GM12878 (cell line): ENCODE measurements around the gene SPRY4. TPM values are rescaled to one million over a fixed set of nuclear protein-coding genes. Genes with fewer than 3 reads are reported as not detected.

ENCODE experiments used
- ATAC-seq: fragments of 200-7000 bp; cut with Tn5 transposase; 3 replicates; pipeline ENCODE4 v1.9.1; 2020; ENCODE audit warnings: mild to moderate bottlenecking, moderate library complexity
- BruUV-seq: library from RNA; stranded (reverse); fragments of 400-500 nt; replicated peaks from 2 replicates; lab custom pipeline; 2021; lab: Mats Ljungman, UMichigan
- CTCF ChIA-PET: fragments of 300-600 bp; sonication (Branson Sonifier 250); formaldehyde crosslinking; extraction: SDS; loops from one replicate; lab custom pipeline; 2021; ENCODE audit warnings: inconsistent platforms; lab: Yijun Ruan, JAX
- POLR2A ChIA-PET: fragments of 350-600 bp; formaldehyde crosslinking; extraction: SDS; loops from one replicate; lab custom pipeline; 2021; ENCODE audit warnings: inconsistent platforms; lab: Charles Lee
- RAD21 ChIA-PET: fragments of 300-600 bp; sonication (Branson Sonifier 250); formaldehyde crosslinking; loops from one replicate; lab custom pipeline; 2023; ENCODE audit warnings: antibody characterized with exemption; ENCODE audit not compliant: unreplicated experiment; lab: Charles Lee
- SMC1A ChIA-PET: fragments of 300-600 bp; sonication (Branson Sonifier 250); formaldehyde crosslinking; loops from one replicate; lab custom pipeline; 2023; ENCODE audit not compliant: unreplicated experiment, uncharacterized antibody; lab: Charles Lee
- DNase-seq: peaks from one replicate; pipeline ENCODE4 v3.0.0-alpha.2; 2011; ENCODE audit warnings: low read depth, low spot score
- FAIRE-seq: peaks from 3 replicates; lab custom pipeline; 2011; peaks lifted over from hg19 to GRCh38; lab: Jason Lieb, UNC
- H2AFZ ChIP-seq: 2 replicates; pipeline ENCODE4 v1.6.0; 2011; ENCODE audit warnings: low read depth, low read length, control low read depth; ENCODE audit not compliant: control insufficient read depth
- H3K27ac ChIP-seq: 2 replicates; pipeline ENCODE4 v1.5.1; 2011; ENCODE audit warnings: control low read depth; ENCODE audit not compliant: control insufficient read depth, insufficient read depth
- H3K27me3 ChIP-seq, 2 experiments: replicated peaks in 1 of 2; 2 replicates each; pipeline versions ENCODE4 v1.6.0 to v1.6.1; 2011; ENCODE audit warnings: low read length in 1 of 2; ENCODE audit not compliant: control insufficient read depth in 2 of 2, insufficient read depth in 2 of 2
- H3K36me3 ChIP-seq, 2 experiments: 2 replicates each; pipeline ENCODE4 v1.5.1; 2011; ENCODE audit warnings: low read length in 1 of 2; ENCODE audit not compliant: control insufficient read depth in 2 of 2, insufficient read depth in 2 of 2
- H3K4me1 ChIP-seq: 2 replicates; pipeline ENCODE4 v1.6.1; 2011; ENCODE audit warnings: mild to moderate bottlenecking, low read length, moderate library complexity, mixed read lengths; ENCODE audit not compliant: control insufficient read depth, insufficient read depth
- H3K4me2 ChIP-seq: 2 replicates; pipeline ENCODE4 v1.6.0; 2011; ENCODE audit warnings: control low read depth; ENCODE audit not compliant: control insufficient read depth, insufficient read depth
- H3K4me3 ChIP-seq: fragments of 200-600 bp; sonication (generic); 2 replicates; pipeline ENCODE4 v1.5.1; 2016
- H3K79me2 ChIP-seq: 2 replicates; pipeline ENCODE4 v1.6.0; 2011; ENCODE audit warnings: low read length; ENCODE audit not compliant: control insufficient read depth, insufficient read depth
- H3K9ac ChIP-seq: 2 replicates; pipeline ENCODE4 v1.8.0; 2011; ENCODE audit warnings: low read length, control low read depth, mixed read lengths; ENCODE audit not compliant: control insufficient read depth, insufficient read depth
- H3K9me3 ChIP-seq: replicated peaks from 3 replicates; pipeline ENCODE4 v1.5.1; 2011; ENCODE audit warnings: mild to moderate bottlenecking, low read length; ENCODE audit not compliant: control insufficient read depth, insufficient read depth
- H4K20me1 ChIP-seq: 2 replicates; pipeline ENCODE4 v1.6.0; 2011; ENCODE audit not compliant: control insufficient read depth, insufficient read depth
- BRCA1 ChIP-seq: IDR thresholded peaks from 2 replicates; pipeline ENCODE4 v1.6.1; 2011; ENCODE audit warnings: low read depth, low read length, improper control_type of control experiment
- CHD4 ChIP-seq: fragments of 200-600 bp; sonication (generic); IDR thresholded peaks from 2 replicates; pipeline ENCODE4 v1.6.1; 2016; ENCODE audit warnings: mild to moderate bottlenecking
- CUX1 ChIP-seq: IDR thresholded peaks from 2 replicates; pipeline ENCODE4 v1.6.1; 2012; ENCODE audit warnings: improper control_type of control experiment, low read depth, low read length; ENCODE audit not compliant: insufficient replicate concordance
- ETV6 ChIP-seq, 2 experiments: fragments of 450-650 bp in 1 of 2; IDR thresholded peaks in 1 of 2; conservative IDR thresholded peaks in 1 of 2; 2 replicates each; pipeline ENCODE4 v1.6.1; 2014; ENCODE audit warnings: antibody characterized with exemption in 1 of 2, borderline replicate concordance in 1 of 2, low read depth in 1 of 2, mild to moderate bottlenecking in 1 of 2, moderate library complexity in 1 of 2
- FOS ChIP-seq: IDR thresholded peaks from 3 replicates; pipeline ENCODE4 v1.6.1; 2011; ENCODE audit warnings: borderline replicate concordance; ENCODE audit not compliant: insufficient read length; ENCODE audit errors: extremely low read depth
- NBN ChIP-seq: fragments of 450-650 bp; IDR thresholded peaks from 2 replicates; pipeline ENCODE4 v1.6.1; 2016
- RUNX3 ChIP-seq: IDR thresholded peaks from 2 replicates; pipeline ENCODE4 v1.6.1; 2012; ENCODE audit warnings: low read length, inconsistent platforms
- TARDBP ChIP-seq: IDR thresholded peaks from 2 replicates; pipeline ENCODE4 v1.6.1; 2016; ENCODE audit warnings: borderline replicate concordance
- TCF7 ChIP-seq: IDR thresholded peaks from 2 replicates; pipeline ENCODE4 v1.6.1; 2014; ENCODE audit warnings: antibody characterized with exemption, borderline replicate concordance
- ZNF24 ChIP-seq: fragments of 450-650 bp; IDR thresholded peaks from 2 replicates; pipeline ENCODE4 v1.6.1; 2017; ENCODE audit warnings: antibody characterized with exemption, mild to moderate bottlenecking
- WGBS: methylation state at CpG from one replicate; pipeline ENCODE4 v1.1.6; 2016; ENCODE audit warnings: low lambda C conversion rate; ENCODE audit not compliant: insufficient replicate concordance, insufficient coverage; ENCODE audit errors: missing lambda C conversion rate; 5-methylcytosine and 5-hydroxymethylcytosine counted together
- in situ Hi-C: fragments of 300-500 bp; cut with MboI; formaldehyde crosslinking; loops from 9 replicates; pipeline ENCODE4 v1.14.3; 2018; ENCODE audit warnings: mixed read lengths
- intact Hi-C: fragments of 100-400 bp; cut with micrococcal nuclease; formaldehyde crosslinking; loops from one replicate; pipeline ENCODE4 v1.14.2; 2022; ENCODE audit not compliant: unreplicated experiment
- polyA plus RNA-seq, 11 experiments: library from polyadenylated mRNA; depleted of rRNA in 4 of 11; unstranded in 6 of 11; stranded (reverse) in 5 of 11; fragments of >200 nt; fragmentation: Nextera tagmentation in 4 of 11; fragmentation: Illumina TruSeq in 1 of 11; extraction: Ambion mirVana in 4 of 11; extraction: Trizol in 1 of 11; gene quantifications; 1 replicate in 1 of 11; 2 replicates in 10 of 11; pipeline versions ENCODE4 v1.2.1 to v1.2.3, GENCODE V29; 2011 to 2016; ENCODE audit warnings: inconsistent platforms in 2 of 11, missing spikeins in 2 of 11, low read depth in 1 of 11
- total RNA-seq, 4 experiments: library from RNA; depleted of rRNA in 3 of 4; stranded (reverse); fragments of >200 nt in 3 of 4; fragmentation: Illumina TruSeq in 1 of 4; extraction: Trizol in 1 of 4; gene quantifications; 2 replicates each; pipeline versions ENCODE4 v1.2.1 to v1.2.3, GENCODE V29; 2013 to 2021

The SPRY4 gene
- total and polyA plus RNA-seq, 10 of the 15 experiments (the other 5 are each of a cell fraction or from before 2014, with no cell fraction given), result 0.04 to 1.4 (median 0.18) TPM; not detected in 1

- no peak overlapping the region for H3K27ac ChIP-seq
- no peaks in the 10 kb centered on the region for H3K4me1 ChIP-seq
- no peak overlapping the region for H2AFZ ChIP-seq
- DNase-seq, result no peak
- in situ Hi-C loops (no loop called here), intact Hi-C loops (no loop called here)
- H3K4me3 ChIP-seq, result no peak overlapping the region
- TF ChIP-seq FOS (no peak), ZNF24 (peak; percentile 92)
- peaks cover 5% of the 10 kb centered on the region; the same call in 1 of the 2 replicates for H3K79me2 ChIP-seq
- WGBS, result 57% methylated on average over 9 of the region's 9 CpGs
- no peaks in the 10 kb centered on the region for H3K9me3 ChIP-seq
- SMC1A ChIA-PET, result interaction anchor here (0.8 to 1.8 kb wide), 8 partner anchors 11 to 112 kb away, joined by 3 to 6 read pairs (median 4); no protein-coding TSS in a partner anchor
- H3K9ac ChIP-seq, result no peak overlapping the region
- no TSS peak for BruUV-seq
- CTCF ChIA-PET, result interaction anchor here (0.7 to 1.4 kb wide), 6 partner anchors 15 to 315 kb away, joined by 3 to 4 read pairs (median 3); no protein-coding TSS in a partner anchor
- no peak for FAIRE-seq
- no peaks in the 10 kb centered on the region for H4K20me1 ChIP-seq
- no peak for ATAC-seq
- H3K36me3 ChIP-seq, result no peaks in the 10 kb centered on the region
- POLR2A ChIA-PET, result interaction anchor here (0.5 to 1.5 kb wide), 3 partner anchors 21 to 588 kb away, joined by 3 to 5 read pairs (median 5); no protein-coding TSS in a partner anchor
- H3K4me2 ChIP-seq, result no peak overlapping the region
- RAD21 ChIA-PET, result interaction anchor here (1.9 kb wide), 1 partner anchor 175 kb away, joined by 6 read pairs; no protein-coding TSS in a partner anchor
- peaks cover 0 to 4% of the 10 kb centered on the region in 2 experiments; a peak in 1 of 4 replicates for H3K27me3 ChIP-seq
These were observed 2.5 kb upstream of the SPRY4 start for GRCh38 chr5:142327111-142327842.

- H3K27me3 ChIP-seq, result peaks cover 0 to 4% of the 10 kb centered on the region in 2 experiments; a peak in 1 of 4 replicates
- 33% methylated on average over 8 of the region's 8 CpGs for WGBS
- H3K27ac ChIP-seq, result no peak overlapping the region
- DNase-seq (no peak), ATAC-seq (peak; percentile 10), FAIRE-seq (no peak)
- RAD21 ChIA-PET, result interaction anchor here (1.9 kb wide), 1 partner anchor 175 kb away, joined by 6 read pairs; no protein-coding TSS in a partner anchor
- no peak overlapping the region; the same call in 1 of the 2 replicates for H2AFZ ChIP-seq
- peaks cover 5% of the 10 kb centered on the region; the same call in 1 of the 2 replicates for H3K79me2 ChIP-seq
- intact Hi-C loops (no loop called here), in situ Hi-C loops (no loop called here)
- CTCF ChIA-PET, result interaction anchor here (0.7 to 1.4 kb wide), 4 partner anchors 14 to 542 kb away, joined by 3 to 4 read pairs (median 3); no protein-coding TSS in a partner anchor
- no peaks in the 10 kb centered on the region for H3K9me3 ChIP-seq
- SMC1A ChIA-PET, result interaction anchor here (0.8 to 1.8 kb wide), 7 partner anchors 11 to 88 kb away, joined by 3 to 6 read pairs (median 4); no protein-coding TSS in a partner anchor
- POLR2A ChIA-PET, result interaction anchor here (0.5 to 2.5 kb wide), 5 partner anchors 21 to 589 kb away, joined by 3 to 6 read pairs (median 5); no protein-coding TSS in a partner anchor
- no peaks in the 10 kb centered on the region for H3K36me3 ChIP-seq
- H3K4me2 ChIP-seq, result peak overlapping the region; percentile 22; the same call in 1 of the 2 replicates
- H3K4me1 ChIP-seq, result no peaks in the 10 kb centered on the region
- BruUV-seq, result no TSS peak
- H3K9ac ChIP-seq, result no peak overlapping the region
- H4K20me1 ChIP-seq, result no peaks in the 10 kb centered on the region
- H3K4me3 ChIP-seq, result no peak overlapping the region
- TF ChIP-seq CUX1 (no peak), TARDBP (no peak), TCF7 (no peak), BRCA1 (no peak), CHD4 (no peak), ETV6 (conservative IDR thresholded peaks at IDR 0.05 in 1 of 2, IDR thresholded peaks at IDR 0.05 in 1 of 2; ENCODE audit: borderline replicate concordance in 1 of 2, low read depth in 1 of 2) (no peak), NBN (no peak), RUNX3 (no peak)
These were observed 1.7 kb upstream of the SPRY4 start for GRCh38 chr5:142326480-142326938.
